GM23338 (cell line): ENCODE measurements around the gene IFNLR1. TPM values are rescaled to one million over a fixed set of nuclear protein-coding genes. Genes with fewer than 3 reads are reported as not detected.

Experiments
- ATAC-seq: fragments of 200-7000 bp; cut with Tn5 transposase; 3 replicates; pipeline ENCODE4 v1.9.1; 2020
- DNase-seq: peaks from one replicate; pipeline ENCODE4 v3.0.0-alpha.2; 2015; ENCODE audit warnings: low spot score
- H2AFZ ChIP-seq: fragments of 200-600 bp; sonication (generic); 2 replicates; pipeline ENCODE4 v1.8.0; 2016; ENCODE audit warnings: antibody characterized with exemption, mild to moderate bottlenecking, moderate library complexity
- H3F3A ChIP-seq: fragments of 200-600 bp; sonication (generic); replicated peaks from 2 replicates; pipeline ENCODE4 v1.8.0; 2017; ENCODE audit warnings: antibody characterized with exemption, mixed run types, low read depth
- H3K27ac ChIP-seq: fragments of 200-600 bp; sonication (generic); 2 replicates; pipeline ENCODE4 v1.6.1; 2016; ENCODE audit warnings: low read depth
- H3K27me3 ChIP-seq: fragments of 200-600 bp; sonication (generic); 2 replicates; pipeline ENCODE4 v1.8.0; 2016; ENCODE audit warnings: mild to moderate bottlenecking, mixed run types, moderate library complexity; ENCODE audit not compliant: insufficient read depth
- H3K36me3 ChIP-seq: fragments of 200-600 bp; sonication (generic); 2 replicates; pipeline ENCODE4 v1.8.0; 2016; ENCODE audit warnings: mild to moderate bottlenecking; ENCODE audit not compliant: insufficient read depth
- H3K4me1 ChIP-seq: fragments of 200-600 bp; sonication (generic); 2 replicates; pipeline ENCODE4 v1.8.0; 2016; ENCODE audit warnings: mild to moderate bottlenecking, moderate library complexity; ENCODE audit not compliant: insufficient read depth
- H3K4me2 ChIP-seq: fragments of 200-600 bp; sonication (generic); 2 replicates; pipeline ENCODE4 v1.7.1; 2017; ENCODE audit warnings: mixed run types
- H3K4me3 ChIP-seq: fragments of 200-600 bp; sonication (generic); 2 replicates; pipeline ENCODE4 v1.6.1; 2016; ENCODE audit warnings: mixed run types
- H3K79me2 ChIP-seq: fragments of 200-600 bp; sonication (generic); replicated peaks from 2 replicates; pipeline ENCODE4 v1.8.0; 2017; ENCODE audit warnings: mild to moderate bottlenecking; ENCODE audit not compliant: insufficient read depth
- H3K9me2 ChIP-seq: fragments of 200-600 bp; sonication (generic); 2 replicates; pipeline ENCODE4 v1.8.0; 2017; ENCODE audit not compliant: insufficient read depth
- H4K20me1 ChIP-seq: fragments of 200-600 bp; sonication (generic); replicated peaks from 2 replicates; pipeline ENCODE4 v1.8.0; 2017; ENCODE audit warnings: mild to moderate bottlenecking; ENCODE audit not compliant: insufficient read depth
- H3K27ac Mint-ChIP-seq: 2 replicates; pipeline ENCODE4 v1.8.0; 2020; ENCODE audit warnings: inconsistent platforms, mild to moderate bottlenecking, moderate library complexity, mixed read lengths
- H3K27me3 Mint-ChIP-seq: 3 replicates; pipeline ENCODE4 v1.8.0; 2022; ENCODE audit warnings: low read depth, mild to moderate bottlenecking, moderate library complexity, mixed read lengths, inconsistent platforms; ENCODE audit not compliant: insufficient read depth, poor library complexity
- H3K36me3 Mint-ChIP-seq: 3 replicates; pipeline ENCODE4 v1.8.0; 2021; ENCODE audit warnings: low read depth, mild to moderate bottlenecking, inconsistent platforms, moderate library complexity, mixed read lengths
- H3K4me1 Mint-ChIP-seq: 3 replicates; pipeline ENCODE4 v1.8.0; 2020; ENCODE audit warnings: mild to moderate bottlenecking, inconsistent platforms, mixed read lengths
- H3K4me3 Mint-ChIP-seq: 3 replicates; pipeline ENCODE4 v1.8.0; 2021; ENCODE audit warnings: moderate library complexity, mild to moderate bottlenecking, inconsistent platforms, mixed read lengths
- H3K9me3 Mint-ChIP-seq: 3 replicates; pipeline ENCODE4 v1.8.0; 2020; ENCODE audit warnings: moderate library complexity, mild to moderate bottlenecking, inconsistent platforms, mixed read lengths
- CTCF ChIP-seq, 2 experiments: fragments of 200-600 bp in 1 of 2; sonication (generic) in 1 of 2; conservative IDR thresholded peaks; 2 replicates each; pipeline versions ENCODE4 v1.5.1 to v1.6.1; 2016 to 2017; ENCODE audit warnings: antibody characterized with exemption in 2 of 2, low read depth in 2 of 2, mild to moderate bottlenecking in 2 of 2, moderate library complexity in 1 of 2
- EZH2 ChIP-seq: fragments of 200-600 bp; sonication (generic); IDR thresholded peaks from one replicate; pipeline ENCODE4 v1.8.0; 2017; ENCODE audit warnings: antibody characterized with exemption, mild to moderate bottlenecking, low read depth; ENCODE audit not compliant: unreplicated experiment
- EZH2phosphoT487 ChIP-seq: fragments of 200-600 bp; sonication (generic); IDR thresholded peaks from one replicate; pipeline ENCODE4 v1.8.1; 2018; ENCODE audit warnings: antibody characterized with exemption; ENCODE audit not compliant: unreplicated experiment
- JUNB ChIP-seq: IDR thresholded peaks from one replicate; pipeline ENCODE4 v1.6.1; 2016; ENCODE audit warnings: antibody characterized with exemption; ENCODE audit not compliant: unreplicated experiment
- NANOG ChIP-seq: IDR thresholded peaks from 2 replicates; pipeline ENCODE4 v1.6.1; 2016; ENCODE audit warnings: antibody characterized with exemption, borderline replicate concordance
- POLR2AphosphoS5 ChIP-seq: IDR thresholded peaks from 2 replicates; pipeline ENCODE4 v1.6.1; 2016; ENCODE audit warnings: antibody characterized with exemption, low read depth
- REST ChIP-seq: IDR thresholded peaks from one replicate; pipeline ENCODE4 v1.6.1; 2018; ENCODE audit warnings: antibody characterized with exemption; ENCODE audit not compliant: unreplicated experiment
- ZNF114 ChIP-seq: fragments of 250-450 bp; sonication (Bioruptor Pico); IDR thresholded peaks from 2 replicates; pipeline ENCODE4 v1.5.0; 2020; ENCODE audit warnings: mild to moderate bottlenecking, moderate library complexity
- polyA plus RNA-seq: library from polyadenylated mRNA; unstranded; fragments of >200 nt; fragmentation: Nextera tagmentation; extraction: Ambion mirVana; gene quantifications from 2 replicates; pipeline ENCODE4 v1.2.1, GENCODE V29; 2016
- total RNA-seq: library from RNA; depleted of rRNA; stranded (reverse); fragments of >200 nt; shearing (Covaris generic); gene quantifications from 2 replicates; pipeline ENCODE4 v1.2.3, GENCODE V29; 2014
- TF ChIP-seq, protein P1 (sequence below): IDR thresholded peaks from 2 replicates; pipeline ENCODE4 v1.6.1; 2016; ENCODE audit warnings: antibody characterized with exemption

The IFNLR1 gene
- total and polyA plus RNA-seq, 2 experiments from 2014 or later: 4.2 to 6.2 TPM

GRCh38 chr1:24150234-24151174 is 36.6 kb downstream of the IFNLR1 start:
- Histone ChIP-seq H3K27me3 (no peaks in the 10 kb centered on the region), H3K9me2 (no peaks in the 10 kb centered on the region), H3F3A (no peaks in the 10 kb centered on the region), H2AFZ (no peak overlapping the region), H4K20me1 (no peaks in the 10 kb centered on the region), H3K4me3 (peak overlapping the region; percentile 49), H3K36me3 (no peaks in the 10 kb centered on the region), H3K27ac (peak overlapping the region; percentile 99), H3K79me2 (0 out of 2 replicates have a peak, but pooled peaks cover 9% of the 10 kb centered on the region), H3K4me2 (peak overlapping the region; percentile 74), H3K4me1 (peaks cover 16% of the 10 kb centered on the region; the same call in 1 of the 2 replicates)
- TF ChIP-seq, protein P1, sequence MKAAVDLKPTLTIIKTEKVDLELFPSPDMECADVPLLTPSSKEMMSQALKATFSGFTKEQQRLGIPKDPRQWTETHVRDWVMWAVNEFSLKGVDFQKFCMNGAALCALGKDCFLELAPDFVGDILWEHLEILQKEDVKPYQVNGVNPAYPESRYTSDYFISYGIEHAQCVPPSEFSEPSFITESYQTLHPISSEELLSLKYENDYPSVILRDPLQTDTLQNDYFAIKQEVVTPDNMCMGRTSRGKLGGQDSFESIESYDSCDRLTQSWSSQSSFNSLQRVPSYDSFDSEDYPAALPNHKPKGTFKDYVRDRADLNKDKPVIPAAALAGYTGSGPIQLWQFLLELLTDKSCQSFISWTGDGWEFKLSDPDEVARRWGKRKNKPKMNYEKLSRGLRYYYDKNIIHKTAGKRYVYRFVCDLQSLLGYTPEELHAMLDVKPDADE: no peak
- TF ChIP-seq NANOG (no peak), CTCF (conservative IDR thresholded peaks at IDR 0.05; ENCODE audit: low read depth in 2 of 2) (peak; percentile 70 to 93), ZNF114 (CRISPR knock-in tag) (no peak), POLR2AphosphoS5 (0 out of 2 replicates have a peak, but pooled peaks have one; percentile 51), EZH2phosphoT487 (no peak), REST (no peak), JUNB (no peak), EZH2 (no peak)
- peak; percentile 96 for DNase-seq
- H3K27me3 Mint-ChIP-seq: peaks cover 26% of the 10 kb centered on the region
- peak overlapping the region; percentile 64 for H3K4me3 Mint-ChIP-seq
- H3K4me1 Mint-ChIP-seq: peaks cover 43% of the 10 kb centered on the region
- peak; percentile 78 for ATAC-seq
- H3K27ac Mint-ChIP-seq: peak overlapping the region; percentile 97
- H3K9me3 Mint-ChIP-seq: no peaks in the 10 kb centered on the region
- peaks cover 4% of the 10 kb centered on the region; the same call in 2 of the 3 replicates for H3K36me3 Mint-ChIP-seq
